HCT116 (cell line): ENCODE data around the gene GPR75. TPM values are rescaled to one million over a fixed set of nuclear protein-coding genes. Genes with fewer than 3 reads are reported as not detected.

Source experiments
- ATAC-seq: fragments of 200-7000 bp; cut with Tn5 transposase; 2 replicates; pipeline ENCODE4 v1.9.1; 2020; ENCODE audit warnings: mild to moderate bottlenecking, moderate library complexity
- BruUV-seq: library from RNA; stranded (reverse); fragments of 400-500 nt; replicated peaks from 2 replicates; lab custom pipeline; 2021; lab: Mats Ljungman, UMichigan
- CTCF ChIA-PET: fragments of 300-600 bp; sonication (Branson Sonifier 250); formaldehyde crosslinking; loops from one replicate; lab custom pipeline; 2021; ENCODE audit warnings: antibody characterized with exemption; lab: Charles Lee
- POLR2A ChIA-PET: fragments of 300-600, 350-600 bp; sonication (Branson Sonifier 250); formaldehyde crosslinking; loops from one replicate; lab custom pipeline; 2021; ENCODE audit warnings: antibody characterized with exemption; lab: Charles Lee
- RAD21 ChIA-PET, 2 experiments: fragments of 300-600 bp; sonication (Branson Sonifier 250); formaldehyde crosslinking; loops; one replicate each; lab custom pipeline; 2023; ENCODE audit warnings: low total read pairs in 2 of 2; ENCODE audit not compliant: uncharacterized antibody in 2 of 2, unreplicated experiment in 2 of 2, low non-redundant PET in 1 of 2; lab: Charles Lee
- DNase-seq: peaks from one replicate; pipeline ENCODE4 v3.0.0-alpha.2; 2010; ENCODE audit warnings: low read depth, low spot score
- H2AFZ ChIP-seq: fragments of 200-600 bp; shearing (Covaris generic), sonication (generic); 2 replicates; pipeline ENCODE4 v1.6.1; 2017; ENCODE audit warnings: low read depth, mixed run types, mixed read lengths, antibody characterized with exemption, low read length; ENCODE audit not compliant: poor library complexity, severe bottlenecking
- H3K27ac ChIP-seq: 2 replicates; pipeline ENCODE4 v1.5.1; 2012; ENCODE audit warnings: low read depth, low read length
- H3K27me3 ChIP-seq: fragments of 200-600 bp; sonication (generic); 2 replicates; pipeline ENCODE4 v1.6.1; 2016; ENCODE audit warnings: mixed run types, low read length, mixed read lengths; ENCODE audit not compliant: insufficient read depth
- H3K36me3 ChIP-seq, 2 experiments: fragments of 200-500 bp in 1 of 2; fragments of 200-600 bp in 1 of 2; sonication (Bioruptor generic) in 1 of 2; sonication (generic) in 1 of 2; 2 replicates each; pipeline versions ENCODE4 v1.5.1 to v1.6.1; 2014 to 2016; ENCODE audit warnings: low read length in 2 of 2, inconsistent platforms in 1 of 2, mixed read lengths in 1 of 2, mixed run types in 1 of 2; ENCODE audit not compliant: insufficient read depth in 2 of 2, control insufficient read depth in 1 of 2
- H3K4me1 ChIP-seq, 2 experiments: fragments of 200-600 bp in 1 of 2; sonication (generic) in 1 of 2; 2 replicates each; pipeline versions ENCODE4 v1.5.1 to v1.6.1; 2012 to 2017; ENCODE audit warnings: low read length in 2 of 2, inconsistent platforms in 1 of 2, mild to moderate bottlenecking in 1 of 2, mixed read lengths in 1 of 2, mixed run types in 1 of 2, moderate library complexity in 1 of 2; ENCODE audit not compliant: insufficient read depth in 2 of 2, control insufficient read depth in 1 of 2
- H3K4me2 ChIP-seq: fragments of 200-600 bp; sonication (generic); 2 replicates; pipeline ENCODE4 v1.6.1; 2017; ENCODE audit warnings: mixed run types, low read length, mixed read lengths
- H3K4me3 ChIP-seq, 2 experiments: fragments of 200-600 bp in 1 of 2; sonication (generic) in 1 of 2; replicated peaks in 1 of 2; 2 replicates each; pipeline ENCODE4 v1.5.1; 2011 to 2016; ENCODE audit warnings: low read length in 2 of 2, control low read depth in 1 of 2, low read depth in 1 of 2, mild to moderate bottlenecking in 1 of 2, mixed read lengths in 1 of 2, mixed run types in 1 of 2
- H3K79me2 ChIP-seq: fragments of 200-600 bp; sonication (generic); 2 replicates; pipeline ENCODE4 v1.6.1; 2017; ENCODE audit warnings: mild to moderate bottlenecking, mixed run types, low read length, moderate library complexity, mixed read lengths; ENCODE audit not compliant: insufficient read depth
- H3K9ac ChIP-seq: fragments of 200-600 bp; sonication (generic); 2 replicates; pipeline ENCODE4 v1.6.1; 2016; ENCODE audit warnings: low read length, mixed read lengths
- H3K9me2 ChIP-seq: fragments of 200-600 bp; sonication (generic), shearing (Covaris generic); 2 replicates; pipeline ENCODE4 v1.6.1; 2017; ENCODE audit warnings: mixed run types, mild to moderate bottlenecking, moderate library complexity; ENCODE audit not compliant: insufficient read depth
- H3K9me3 ChIP-seq, 2 experiments: fragments of 200-500 bp in 1 of 2; fragments of 200-600 bp in 1 of 2; sonication (Bioruptor generic) in 1 of 2; sonication (generic) in 1 of 2; 2 replicates each; pipeline ENCODE4 v1.6.1; 2014 to 2017; ENCODE audit warnings: low read length in 2 of 2, mixed read lengths in 2 of 2, inconsistent platforms in 1 of 2, low read depth in 1 of 2, mild to moderate bottlenecking in 1 of 2, mixed run types in 1 of 2, moderate library complexity in 1 of 2; ENCODE audit not compliant: control insufficient read depth in 1 of 2, insufficient read depth in 1 of 2
- H4K20me1 ChIP-seq: fragments of 200-600 bp; sonication (generic), shearing (Covaris generic); 2 replicates; pipeline ENCODE4 v1.6.1; 2017; ENCODE audit warnings: mixed run types, mild to moderate bottlenecking, moderate library complexity; ENCODE audit not compliant: insufficient read depth
- CEBPB ChIP-seq: IDR thresholded peaks from 2 replicates; pipeline ENCODE4 v1.6.1; 2012; ENCODE audit warnings: low read depth
- EGR1 ChIP-seq: IDR thresholded peaks from 2 replicates; pipeline ENCODE4 v1.6.1; 2012; ENCODE audit warnings: low read depth
- EZH2 ChIP-seq: fragments of 200-600 bp; sonication (generic); IDR thresholded peaks from 2 replicates; pipeline ENCODE4 v1.6.1; 2017; ENCODE audit warnings: antibody characterized with exemption, mixed run types
- POLR2A ChIP-seq: IDR thresholded peaks from 2 replicates; pipeline ENCODE4 v1.7.0; 2011; ENCODE audit warnings: borderline replicate concordance; ENCODE audit not compliant: insufficient read depth, insufficient read length; ENCODE audit errors: extremely low read depth
- POLR2AphosphoS5 ChIP-seq: IDR thresholded peaks from 2 replicates; pipeline ENCODE4 v1.6.1; 2011; ENCODE audit warnings: mild to moderate bottlenecking, low read depth, low read length, moderate library complexity
- RAD21 ChIP-seq: IDR thresholded peaks from 2 replicates; pipeline ENCODE4 v1.6.1; 2012; ENCODE audit warnings: low read depth, mild to moderate bottlenecking
- TCF7L2 ChIP-seq: IDR thresholded peaks from 2 replicates; pipeline ENCODE4 v1.7.0; 2011; ENCODE audit warnings: borderline replicate concordance, inconsistent platforms; ENCODE audit not compliant: insufficient read depth, insufficient read length; ENCODE audit errors: extremely low read depth
- ZNF274 ChIP-seq: fragments of 200-500 bp; sonication (Bioruptor generic); IDR thresholded peaks from 2 replicates; pipeline ENCODE4 v1.6.1; 2014; ENCODE audit warnings: mild to moderate bottlenecking, low read depth, low read length, inconsistent platforms
- intact Hi-C: fragments of 100-400 bp; cut with micrococcal nuclease; formaldehyde crosslinking; loops from 2 replicates; pipeline ENCODE4 v1.10.0; 2022
- total RNA-seq: library from RNA; stranded (reverse); gene quantifications from one replicate; pipeline ENCODE4 v1.2.1, GENCODE V29; 2021; ENCODE audit not compliant: unreplicated experiment
- TF ChIP-seq, protein P1 (sequence below): IDR thresholded peaks from 2 replicates; pipeline ENCODE4 v1.6.1; 2012; ENCODE audit warnings: low read depth
- TF ChIP-seq, protein P2 (sequence below): IDR thresholded peaks from 2 replicates; pipeline ENCODE4 v1.6.1; 2012

The GPR75 gene
- total RNA-seq, 1 experiment from 2014 or later, result 1.2 TPM

DNA sequence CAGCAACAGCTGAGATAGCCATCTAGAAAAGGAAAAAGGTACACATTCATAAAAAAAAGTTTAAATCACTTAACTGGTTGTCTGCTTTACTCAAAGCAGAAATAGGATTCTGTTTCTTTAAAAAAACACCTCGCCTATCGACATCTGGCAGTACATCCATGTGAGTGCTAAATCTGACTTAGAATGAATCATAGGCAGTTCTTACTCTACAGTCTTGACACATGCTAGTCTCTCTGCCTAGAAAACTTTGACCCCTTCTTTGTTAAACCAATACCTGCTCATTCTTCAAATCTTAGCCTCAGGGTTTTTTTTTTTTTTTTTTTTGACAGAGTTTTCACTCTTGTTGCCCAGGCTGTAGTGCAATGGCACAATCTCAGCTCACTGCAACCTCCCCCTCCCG lies 37.1 kb upstream of the GPR75 start:
- TF ChIP-seq POLR2AphosphoS5 (no peak), EZH2 (no peak), ZNF274 (no peak), EGR1 (no peak), POLR2A (no peak), TCF7L2 (no peak), RAD21 (no peak), CEBPB (no peak)
- TF ChIP-seq, protein P1, sequence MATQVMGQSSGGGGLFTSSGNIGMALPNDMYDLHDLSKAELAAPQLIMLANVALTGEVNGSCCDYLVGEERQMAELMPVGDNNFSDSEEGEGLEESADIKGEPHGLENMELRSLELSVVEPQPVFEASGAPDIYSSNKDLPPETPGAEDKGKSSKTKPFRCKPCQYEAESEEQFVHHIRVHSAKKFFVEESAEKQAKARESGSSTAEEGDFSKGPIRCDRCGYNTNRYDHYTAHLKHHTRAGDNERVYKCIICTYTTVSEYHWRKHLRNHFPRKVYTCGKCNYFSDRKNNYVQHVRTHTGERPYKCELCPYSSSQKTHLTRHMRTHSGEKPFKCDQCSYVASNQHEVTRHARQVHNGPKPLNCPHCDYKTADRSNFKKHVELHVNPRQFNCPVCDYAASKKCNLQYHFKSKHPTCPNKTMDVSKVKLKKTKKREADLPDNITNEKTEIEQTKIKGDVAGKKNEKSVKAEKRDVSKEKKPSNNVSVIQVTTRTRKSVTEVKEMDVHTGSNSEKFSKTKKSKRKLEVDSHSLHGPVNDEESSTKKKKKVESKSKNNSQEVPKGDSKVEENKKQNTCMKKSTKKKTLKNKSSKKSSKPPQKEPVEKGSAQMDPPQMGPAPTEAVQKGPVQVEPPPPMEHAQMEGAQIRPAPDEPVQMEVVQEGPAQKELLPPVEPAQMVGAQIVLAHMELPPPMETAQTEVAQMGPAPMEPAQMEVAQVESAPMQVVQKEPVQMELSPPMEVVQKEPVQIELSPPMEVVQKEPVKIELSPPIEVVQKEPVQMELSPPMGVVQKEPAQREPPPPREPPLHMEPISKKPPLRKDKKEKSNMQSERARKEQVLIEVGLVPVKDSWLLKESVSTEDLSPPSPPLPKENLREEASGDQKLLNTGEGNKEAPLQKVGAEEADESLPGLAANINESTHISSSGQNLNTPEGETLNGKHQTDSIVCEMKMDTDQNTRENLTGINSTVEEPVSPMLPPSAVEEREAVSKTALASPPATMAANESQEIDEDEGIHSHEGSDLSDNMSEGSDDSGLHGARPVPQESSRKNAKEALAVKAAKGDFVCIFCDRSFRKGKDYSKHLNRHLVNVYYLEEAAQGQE, result no peak
- TF ChIP-seq, protein P2, sequence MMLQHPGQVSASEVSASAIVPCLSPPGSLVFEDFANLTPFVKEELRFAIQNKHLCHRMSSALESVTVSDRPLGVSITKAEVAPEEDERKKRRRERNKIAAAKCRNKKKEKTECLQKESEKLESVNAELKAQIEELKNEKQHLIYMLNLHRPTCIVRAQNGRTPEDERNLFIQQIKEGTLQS, result no peak
- H3K27me3 ChIP-seq, result no peaks in the 10 kb centered on the region
- DNase-seq, result no peak
- H3K9me2 ChIP-seq, result no peaks in the 10 kb centered on the region
- CTCF ChIA-PET, result no interaction called here
- no peak overlapping the region for H2AFZ ChIP-seq
- no peak overlapping the region for H3K27ac ChIP-seq
- no peaks in the 10 kb centered on the region for H4K20me1 ChIP-seq
- no peaks in the 10 kb centered on the region for H3K79me2 ChIP-seq
- no peaks in the 10 kb centered on the region for H3K4me1 ChIP-seq
- H3K9me3 ChIP-seq, result no peaks in the 10 kb centered on the region
- intact Hi-C loops, result no loop called here
- no peak overlapping the region for H3K9ac ChIP-seq
- no peak for ATAC-seq
- H3K36me3 ChIP-seq, result peaks cover 32 to 43% of the 10 kb centered on the region in 2 experiments; a peak in 3 of 4 replicates
- BruUV-seq, result no TSS peak
- no peak overlapping the region for H3K4me3 ChIP-seq
- no peak overlapping the region for H3K4me2 ChIP-seq
- POLR2A ChIA-PET, result no interaction called here
- RAD21 ChIA-PET, result no interaction called here
